OCI-LY7 (cell line): ENCODE results near the gene CNTN5. TPM values are rescaled to one million over a fixed set of nuclear protein-coding genes. Genes with fewer than 3 reads are reported as not detected.

Source experiments
- BruUV-seq: library from RNA; stranded (reverse); fragments of 400-500 nt; replicated peaks from 2 replicates; lab custom pipeline; 2021; lab: Mats Ljungman, UMichigan
- CTCF ChIA-PET: fragments of 300-600 bp; sonication (Branson Sonifier 250); formaldehyde crosslinking; loops from one replicate; lab custom pipeline; 2022; ENCODE audit warnings: antibody characterized with exemption; ENCODE audit not compliant: unreplicated experiment; lab: Charles Lee
- POLR2A ChIA-PET: fragments of 300-600 bp; sonication (Branson Sonifier 250); formaldehyde crosslinking; loops from one replicate; lab custom pipeline; 2022; ENCODE audit warnings: antibody characterized with exemption; lab: Charles Lee
- DNase-seq: peaks from one replicate; pipeline ENCODE4 v3.0.0-alpha.2; 2015; ENCODE audit warnings: low spot score
- H2AFZ ChIP-seq: fragments of 200-600 bp; sonication (generic), shearing (Covaris generic); 2 replicates; pipeline ENCODE4 v1.6.1; 2014; ENCODE audit warnings: mild to moderate bottlenecking, antibody characterized with exemption, low read length, moderate library complexity
- H3K27ac ChIP-seq: fragments of 200-600 bp; sonication (generic); 2 replicates; pipeline ENCODE4 v1.5.1; 2014; ENCODE audit warnings: mixed run types, low read depth, mild to moderate bottlenecking, moderate library complexity, low read length, inconsistent platforms; ENCODE audit not compliant: poor library complexity, severe bottlenecking
- H3K36me3 ChIP-seq: fragments of 200-600 bp; sonication (generic); 2 replicates; pipeline ENCODE4 v1.6.1; 2014; ENCODE audit warnings: mild to moderate bottlenecking, antibody characterized with exemption, low read length, moderate library complexity, mixed read lengths; ENCODE audit not compliant: insufficient read depth
- H3K4me1 ChIP-seq: fragments of 200-600 bp; sonication (generic); 2 replicates; pipeline ENCODE4 v1.5.1; 2014; ENCODE audit warnings: mild to moderate bottlenecking, low read length; ENCODE audit not compliant: insufficient read depth, poor library complexity, severe bottlenecking
- H3K4me2 ChIP-seq: fragments of 200-600 bp; sonication (generic); 2 replicates; pipeline ENCODE4 v1.6.1; 2014; ENCODE audit warnings: mild to moderate bottlenecking, low read length
- H3K4me3 ChIP-seq: fragments of 200-600 bp; sonication (generic); 2 replicates; pipeline ENCODE4 v1.5.1; 2014; ENCODE audit warnings: mild to moderate bottlenecking, low read depth, low read length; ENCODE audit not compliant: poor library complexity, severe bottlenecking
- H3K79me2 ChIP-seq: fragments of 200-600 bp; sonication (generic); 2 replicates; pipeline ENCODE4 v1.6.1; 2016; ENCODE audit warnings: low read depth, mild to moderate bottlenecking, low read length, moderate library complexity, mixed read lengths; ENCODE audit not compliant: insufficient read depth
- H3K9me2 ChIP-seq: fragments of 200-600 bp; sonication (generic); 2 replicates; pipeline ENCODE4 v1.6.1; 2016; ENCODE audit warnings: mild to moderate bottlenecking, low read length, mixed read lengths; ENCODE audit not compliant: insufficient read depth
- H3K9me3 ChIP-seq: fragments of 200-600 bp; sonication (generic); 2 replicates; pipeline ENCODE4 v1.6.1; 2014; ENCODE audit warnings: mild to moderate bottlenecking, mixed run types, low read length, mixed read lengths
- H4K20me1 ChIP-seq: fragments of 200-600 bp; sonication (generic); 2 replicates; pipeline ENCODE4 v1.6.1; 2014; ENCODE audit warnings: mild to moderate bottlenecking, antibody characterized with exemption, low read length, moderate library complexity, mixed read lengths; ENCODE audit not compliant: insufficient read depth
- CTCF ChIP-seq: fragments of 200-600 bp; sonication (generic); conservative IDR thresholded peaks from 2 replicates; pipeline ENCODE4 v1.5.1; 2014; ENCODE audit warnings: mild to moderate bottlenecking, antibody characterized with exemption, low read length, moderate library complexity, mixed read lengths
- EZH2phosphoT487 ChIP-seq: fragments of 200-600 bp; sonication (generic); IDR thresholded peaks from 2 replicates; pipeline ENCODE4 v1.6.1; 2018; ENCODE audit warnings: low read depth, borderline replicate concordance, mild to moderate bottlenecking, mixed run types, antibody characterized with exemption, low read length, moderate library complexity, mixed read lengths
- intact Hi-C: fragments of 100-400 bp; cut with micrococcal nuclease; formaldehyde crosslinking; loops from one replicate; pipeline ENCODE4 v1.10.0; 2022; ENCODE audit not compliant: unreplicated experiment
- total RNA-seq, 2 experiments: library from RNA; depleted of rRNA in 1 of 2; stranded (reverse); fragments of >200 nt in 1 of 2; shearing (Covaris generic) in 1 of 2; gene quantifications; 2 replicates each; pipeline ENCODE4 v1.2.3, GENCODE V29; 2014 to 2022

Gene CNTN5
- total RNA-seq, 2 experiments from 2014 or later: not detected

- Histone ChIP-seq H3K36me3 (no peaks in the 10 kb centered on the region), H3K4me1 (no peaks in the 10 kb centered on the region), H3K4me2 (no peak overlapping the region), H3K9me3 (no peaks in the 10 kb centered on the region), H3K9me2 (no peaks in the 10 kb centered on the region), H2AFZ (no peak overlapping the region), H3K79me2 (no peaks in the 10 kb centered on the region), H3K27ac (no peak overlapping the region), H3K4me3 (no peak overlapping the region), H4K20me1 (no peaks in the 10 kb centered on the region)
- TF ChIP-seq EZH2phosphoT487 (no peak), CTCF (no peak)
- intact Hi-C loops: no loop called here
- POLR2A ChIA-PET: no interaction called here
- DNase-seq: no peak
- CTCF ChIA-PET: no interaction called here
- no TSS peak for BruUV-seq
These were observed 223.9 kb downstream of the CNTN5 start for GRCh38 chr11:99244613-99245012.

- Histone ChIP-seq H3K36me3 (no peaks in the 10 kb centered on the region), H3K9me2 (no peaks in the 10 kb centered on the region), H3K9me3 (0 out of 2 replicates have a peak, but pooled peaks cover 8% of the 10 kb centered on the region), H2AFZ (no peak overlapping the region), H3K4me2 (no peak overlapping the region), H3K27ac (no peak overlapping the region), H4K20me1 (no peaks in the 10 kb centered on the region), H3K4me1 (no peaks in the 10 kb centered on the region), H3K4me3 (no peak overlapping the region), H3K79me2 (no peaks in the 10 kb centered on the region)
- CTCF ChIA-PET: no interaction called here
- no peak for DNase-seq
- BruUV-seq: no TSS peak
- TF ChIP-seq CTCF (no peak), EZH2phosphoT487 (no peak)
- POLR2A ChIA-PET: interaction anchor here (0.6 kb wide), 1 partner anchor 53 kb away, joined by 5 read pairs; no protein-coding TSS in a partner anchor
- intact Hi-C loops: no loop called here
These were observed 225.4 kb downstream of the CNTN5 start for GRCh38 chr11:99246199-99246598.

GRCh38 chr11:99256614-99257013, 235.9 kb downstream of the CNTN5 start:
- TF ChIP-seq CTCF (no peak), EZH2phosphoT487 (no peak)
- Histone ChIP-seq H3K27ac (no peak overlapping the region), H3K4me1 (no peaks in the 10 kb centered on the region), H4K20me1 (no peaks in the 10 kb centered on the region), H3K9me3 (no peaks in the 10 kb centered on the region), H3K9me2 (no peaks in the 10 kb centered on the region), H3K79me2 (no peaks in the 10 kb centered on the region), H3K4me2 (no peak overlapping the region), H3K4me3 (no peak overlapping the region), H2AFZ (no peak overlapping the region), H3K36me3 (no peaks in the 10 kb centered on the region)
- intact Hi-C loops: no loop called here
- BruUV-seq: no TSS peak
- ChIA-PET CTCF (no interaction called here), POLR2A (no interaction called here)
- no peak for DNase-seq
